Body of pancreas (tissue), 4 donors: ENCODE results near the gene CKS1B. TPM values are rescaled to one million over a fixed set of nuclear protein-coding genes. Genes with fewer than 3 reads are reported as not detected.

Experiments used
- ATAC-seq: fragments of 150-250 bp; one replicate; pipeline ENCODE4 v1.9.1; 2016
- DNase-seq, 4 donors: peaks; one replicate each; pipeline ENCODE4 v3.0.0-alpha.2; 2019
- H3K27ac ChIP-seq, 4 donors: fragments of 200-600 bp; sonication (generic); 1 replicate in 3 of 4; 2 replicates in 1 of 4; pipeline versions ENCODE4 v1.5.1 to v1.6.1; 2016 to 2019; ENCODE audit warnings: mild to moderate bottlenecking in 1 of 4, mixed read lengths in 1 of 4, moderate library complexity in 1 of 4
- H3K27me3 ChIP-seq, 2 donors: fragments of 200-600 bp; sonication (generic); one replicate each; pipeline ENCODE4 v1.6.0; 2016; ENCODE audit warnings: mild to moderate bottlenecking in 1 of 2
- H3K36me3 ChIP-seq, 2 donors: fragments of 200-600 bp; sonication (generic); replicated peaks in 1 of 2; 2 replicates each; pipeline ENCODE4 v1.5.1; 2016; ENCODE audit warnings: low read depth in 2 of 2; ENCODE audit not compliant: insufficient read depth in 1 of 2
- H3K4me1 ChIP-seq: fragments of 200-600 bp; sonication (generic); one replicate; pipeline ENCODE4 v1.6.0; 2016
- H3K4me3 ChIP-seq, 2 donors: fragments of 200-600 bp; sonication (generic); 1 replicate in 1 of 2; 2 replicates in 1 of 2; pipeline ENCODE4 v1.5.1; 2016 to 2019
- H3K9me3 ChIP-seq, 3 donors: fragments of 200-600 bp; sonication (generic); 1 replicate in 2 of 3; 2 replicates in 1 of 3; pipeline ENCODE4 v1.5.1; 2016
- CTCF ChIP-seq, 7 experiments: fragments of 450-650 bp in 4 of 7; fragments of 200-600 bp in 3 of 7; sonication (generic) in 3 of 7; IDR thresholded peaks; one replicate each; pipeline ENCODE4 v1.5.1; 2016 to 2019; ENCODE audit warnings: antibody characterized with exemption in 7 of 7
- POLR2A ChIP-seq, 3 donors: fragments of 450-650 bp; IDR thresholded peaks; one replicate each; pipeline ENCODE4 v1.6.1; 2016; ENCODE audit warnings: antibody characterized with exemption in 3 of 3, mild to moderate bottlenecking in 2 of 3
- WGBS, 2 donors: methylation state at CpG; one replicate each; pipeline ENCODE4 v1.1.5; 2017; 5-methylcytosine and 5-hydroxymethylcytosine counted together
- intact Hi-C: fragments of 100-400 bp; cut with DNase I; formaldehyde crosslinking; loops from one replicate; pipeline ENCODE4 v1.15.1; 2023
- microRNA-seq, 2 donors: library from miRNA; unstranded; fragments of <30 nt; microRNA quantifications; one replicate each; pipeline ENCODE4, GENCODE V29; 2016; ENCODE audit warnings: borderline number of aligned reads in 2 of 2, borderline replicate concordance in 2 of 2
- small RNA-seq: library from RNA; depleted of rRNA; stranded (forward); fragments of <200 nt; gene quantifications from one replicate; pipeline ENCODE3, GENCODE V24; 2016
- total RNA-seq, 2 donors: library from RNA; depleted of rRNA; stranded (reverse); fragments of >200 nt; gene quantifications; one replicate each; pipeline ENCODE4 v1.1.0, GENCODE V29; 2016

The CKS1B gene
- total RNA-seq, 2 donors from 2014 or later, result 15.6 to 29.0 TPM

GRCh38 chr1:155022927-155023236, 48.4 kb downstream of the CKS1B start:
- H3K4me1 ChIP-seq, result peaks cover 22% of the 10 kb centered on the region
- intact Hi-C loops, result no loop called here
- peak; percentile 10 for ATAC-seq
- DNase-seq, result peak in 3 of 4 donors; percentile 44 to 64 (median 49)
- no peaks in the 10 kb centered on the region for H3K9me3 ChIP-seq
- peak overlapping the region in 2 of 4 donors; percentile 14 to 46 for H3K27ac ChIP-seq
- TF ChIP-seq CTCF (IDR thresholded peaks at IDR 0.05) (no peak), POLR2A (IDR thresholded peaks at IDR 0.05) (no peak)
- 31 to 34% methylated on average over 2 to 4 of the region's 4 CpGs for WGBS, 2 donors
- H3K36me3 ChIP-seq, result no peaks in the 10 kb centered on the region
- no peaks in the 10 kb centered on the region for H3K27me3 ChIP-seq
- H3K4me3 ChIP-seq, result no peak overlapping the region

- no peak for ATAC-seq
These were observed 49.1 kb downstream of the CKS1B start for GRCh38 chr1:155023627-155024026.

GRCh38 chr1:155024315-155024714, 49.8 kb downstream of the CKS1B start:
- DNase-seq, result no peak
- H3K9me3 ChIP-seq, result no peaks in the 10 kb centered on the region
- H3K4me3 ChIP-seq, result no peak overlapping the region
- no peak for TF ChIP-seq POLR2A (IDR thresholded peaks at IDR 0.05)
- TF ChIP-seq CTCF (IDR thresholded peaks at IDR 0.05), result no peak
- intact Hi-C loops, result no loop called here
- no peaks in the 10 kb centered on the region for H3K36me3 ChIP-seq
- H3K27me3 ChIP-seq, result no peaks in the 10 kb centered on the region
- ATAC-seq, result no peak
- H3K4me1 ChIP-seq, result peaks cover 17% of the 10 kb centered on the region
- no peak overlapping the region for H3K27ac ChIP-seq
- 82 to 89% methylated on average over 9 of the region's 9 CpGs for WGBS, 2 donors

More at GRCh38 chr1:155023627-155024026, 49.1 kb downstream of the CKS1B start:
- Histone ChIP-seq H3K4me1 (peaks cover 17% of the 10 kb centered on the region), H3K9me3 (no peaks in the 10 kb centered on the region), H3K36me3 (no peaks in the 10 kb centered on the region), H3K27ac (no peak overlapping the region), H3K4me3 (no peak overlapping the region), H3K27me3 (no peaks in the 10 kb centered on the region)
- TF ChIP-seq POLR2A (IDR thresholded peaks at IDR 0.05), result no peak
- no peak for DNase-seq
- WGBS, 2 donors, result 74 to 76% methylated on average over 5 of the region's 5 CpGs
- intact Hi-C loops, result no loop called here

GRCh38 chr1:155026154-155026553, 51.7 kb downstream of the CKS1B start:
- Histone ChIP-seq H3K27ac (no peak overlapping the region), H3K36me3 (no peaks in the 10 kb centered on the region), H3K4me3 (no peak overlapping the region), H3K27me3 (no peaks in the 10 kb centered on the region), H3K4me1 (peaks cover 17% of the 10 kb centered on the region), H3K9me3 (no peaks in the 10 kb centered on the region)
- ATAC-seq, result no peak
- intact Hi-C loops, result no loop called here
- no peak for TF ChIP-seq CTCF (IDR thresholded peaks at IDR 0.05)
- no peak for TF ChIP-seq POLR2A (IDR thresholded peaks at IDR 0.05)
- no peak for DNase-seq
- WGBS, 2 donors, result 62 to 69% methylated on average over 5 to 9 of the region's 9 CpGs

GRCh38 chr1:155026588-155026987, 52.1 kb downstream of the CKS1B start:
- intact Hi-C loops, result no loop called here
- no peaks in the 10 kb centered on the region for H3K27me3 ChIP-seq
- no peak overlapping the region for H3K4me3 ChIP-seq
- no peak for TF ChIP-seq CTCF (IDR thresholded peaks at IDR 0.05)
- TF ChIP-seq POLR2A (IDR thresholded peaks at IDR 0.05), result no peak
- H3K27ac ChIP-seq, result no peak overlapping the region
- WGBS, 2 donors, result 79 to 83% methylated on average over 6 of the region's 6 CpGs
- DNase-seq (no peak), ATAC-seq (no peak)
- no peaks in the 10 kb centered on the region for H3K9me3 ChIP-seq
- H3K36me3 ChIP-seq, result no peaks in the 10 kb centered on the region
- H3K4me1 ChIP-seq, result peaks cover 17% of the 10 kb centered on the region

Small RNAs within 50 kb of the gene (microRNA-seq; reads per million reads assigned to microRNA genes)
- 0 reads per million in 2 donors for gene MIR4258

Small RNAs within 50 kb of the gene (small RNA-seq; reads per million reads assigned to genes)
- gene MIR4258, result not detected
- gene RF00017, result not detected

Other genes starting within 250 kb of the CKS1B start
- 1 to 10 TPM in 1 of 2 donors, under 1 TPM in 1; 0.33 to 1.6 TPM for gene KCNN3, start 104.4 kb upstream of the CKS1B start, total RNA-seq
- 10 to 100 TPM in 1 of 2 donors, 1 to 10 TPM in 1; 7.0 to 18.5 TPM for gene PMVK, start 38.0 kb upstream of the CKS1B start, total RNA-seq
- 10 to 100 TPM; 26.0 to 60.7 TPM for gene PBXIP1, start 18.6 kb upstream of the CKS1B start, total RNA-seq
- gene PYGO2, start 12.9 kb upstream of the CKS1B start, total RNA-seq, result 10 to 100 TPM; 10.9 to 15.2 TPM
- gene SHC1, start 3.9 kb upstream of the CKS1B start, total RNA-seq, result 10 to 100 TPM; 38.1 to 45.5 TPM
- gene FLAD1, start 8.7 kb downstream of the CKS1B start, total RNA-seq, result 10 to 100 TPM; 10.1 to 51.4 TPM
- not detected for gene LENEP, start 18.9 kb downstream of the CKS1B start, total RNA-seq
- gene ZBTB7B, start 28.1 kb downstream of the CKS1B start, total RNA-seq, result 10 to 100 TPM; 30.1 to 34.3 TPM
- 1 to 10 TPM in 1 of 2 donors, under 1 TPM in 1; 0.33 to 1.8 TPM for gene DCST2, start 59.1 kb downstream of the CKS1B start, total RNA-seq
- gene DCST1, start 59.1 kb downstream of the CKS1B start, total RNA-seq, result not detected
- gene ADAM15, start 76.6 kb downstream of the CKS1B start, total RNA-seq, result 10 to 100 TPM; 37.2 to 48.5 TPM
- 1 to 10 TPM; 4.7 to 5.6 TPM for gene EFNA4, start 89.1 kb downstream of the CKS1B start, total RNA-seq
- 1 to 10 TPM in 1 of 2 donors, not detected in 1; 1.8 TPM for gene EFNA3, start 104.2 kb downstream of the CKS1B start, total RNA-seq
- gene EFNA1, start 153.2 kb downstream of the CKS1B start, total RNA-seq, result 10 to 100 TPM; 10.5 to 20.2 TPM
- 10 to 100 TPM; 13.7 to 25.7 TPM for gene SLC50A1, start 161.2 kb downstream of the CKS1B start, total RNA-seq
- 100 to 1,000 TPM in 1 of 2 donors, 1 to 10 TPM in 1; 6.2 to 106 TPM for gene DPM3, start 165.8 kb downstream of the CKS1B start, total RNA-seq
- 10 to 100 TPM; 46.4 to 71.5 TPM for gene KRTCAP2, start 198.6 kb downstream of the CKS1B start, total RNA-seq
- under 1 TPM in 1 of 2 donors, not detected in 1; 0.26 TPM for gene TRIM46, start 199.2 kb downstream of the CKS1B start, total RNA-seq
- 10 to 100 TPM; 15.0 to 21.1 TPM for gene THBS3, start 233.2 kb downstream of the CKS1B start, total RNA-seq
- gene MTX1, start 234.0 kb downstream of the CKS1B start, total RNA-seq, result 10 to 100 TPM in 1 of 2 donors, 1 to 10 TPM in 1; 5.9 to 16.3 TPM